Activated gamma-delta T cell treated with anti-CD3 and anti-CD28 coated beads, Interleukin-2, amount 50 U/mL, for 16 hours (primary cell): ENCODE results near the gene IRX5.

Source experiments
- DNase-seq: peaks from one replicate; pipeline ENCODE4 v3.0.0-alpha.2; 2020; ENCODE audit warnings: low read depth

IRX5 gene

DNA sequence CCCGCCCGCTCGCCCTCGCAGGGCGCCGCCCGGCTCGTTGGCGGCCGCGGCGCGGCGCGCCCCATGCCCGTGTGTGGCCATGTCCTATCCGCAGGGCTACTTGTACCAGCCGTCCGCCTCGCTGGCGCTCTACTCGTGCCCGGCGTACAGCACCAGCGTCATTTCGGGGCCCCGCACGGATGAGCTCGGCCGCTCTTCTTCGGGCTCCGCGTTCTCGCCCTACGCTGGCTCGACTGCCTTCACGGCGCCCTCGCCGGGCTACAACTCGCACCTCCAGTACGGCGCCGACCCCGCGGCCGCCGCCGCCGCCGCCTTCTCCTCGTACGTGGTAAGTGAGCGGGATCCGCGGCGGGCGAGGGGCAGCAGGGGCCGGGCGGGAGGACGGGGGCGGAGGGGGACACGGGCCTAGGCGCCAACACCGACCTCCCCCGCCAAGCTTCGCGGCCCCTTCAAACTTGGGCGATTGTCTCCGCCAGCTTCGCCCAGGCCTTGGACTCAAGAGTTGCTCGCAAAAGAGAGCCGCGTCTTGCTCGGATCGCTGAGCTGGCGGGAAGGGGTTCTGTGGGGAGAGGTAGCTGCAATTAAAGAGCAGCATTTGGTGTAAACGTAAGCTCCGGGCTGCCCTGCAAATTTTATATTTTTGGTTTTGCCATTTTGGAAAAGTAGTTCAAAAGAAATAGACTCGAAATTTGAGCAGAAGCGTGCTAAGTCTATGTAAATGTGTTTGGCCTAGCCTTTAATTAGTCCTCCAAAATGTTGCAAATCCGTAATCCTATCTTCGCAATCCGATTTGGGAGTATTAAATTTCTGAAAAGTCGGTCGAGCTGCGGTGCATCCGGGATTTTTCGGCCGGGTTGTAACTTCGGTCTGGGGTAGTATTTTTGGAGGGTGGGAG is 702 bp downstream of the IRX5 start:
- DNase-seq, result no peak

DNA sequence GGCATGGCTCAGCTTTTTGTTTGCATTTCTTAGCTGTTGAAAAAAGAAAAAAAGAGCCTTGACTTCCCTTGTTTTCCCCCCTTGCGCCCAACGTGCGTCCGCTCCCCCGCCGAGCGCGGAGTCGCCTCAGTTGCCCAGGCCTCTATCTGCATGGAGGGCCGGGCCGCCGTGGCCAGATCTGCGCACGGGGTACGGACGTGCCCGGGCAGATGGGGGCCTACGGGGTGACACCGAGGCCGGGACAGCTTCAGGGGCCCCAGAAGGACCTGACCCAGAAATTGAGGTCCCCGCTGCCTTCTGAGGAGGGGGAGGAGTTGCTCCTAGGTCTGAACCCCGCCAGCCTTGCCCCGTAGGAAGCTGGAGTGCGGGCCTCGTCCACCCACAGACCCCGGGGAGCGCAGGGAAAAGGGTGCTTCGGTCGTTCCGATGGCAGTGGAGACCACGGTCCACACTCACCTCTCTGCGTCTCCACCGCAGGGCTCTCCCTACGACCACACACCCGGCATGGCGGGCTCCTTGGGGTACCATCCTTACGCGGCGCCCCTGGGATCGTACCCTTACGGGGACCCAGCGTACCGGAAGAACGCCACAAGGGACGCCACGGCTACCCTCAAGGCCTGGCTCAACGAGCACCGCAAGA is 1.5 kb downstream of the IRX5 start:
- no peak for DNase-seq

DNA sequence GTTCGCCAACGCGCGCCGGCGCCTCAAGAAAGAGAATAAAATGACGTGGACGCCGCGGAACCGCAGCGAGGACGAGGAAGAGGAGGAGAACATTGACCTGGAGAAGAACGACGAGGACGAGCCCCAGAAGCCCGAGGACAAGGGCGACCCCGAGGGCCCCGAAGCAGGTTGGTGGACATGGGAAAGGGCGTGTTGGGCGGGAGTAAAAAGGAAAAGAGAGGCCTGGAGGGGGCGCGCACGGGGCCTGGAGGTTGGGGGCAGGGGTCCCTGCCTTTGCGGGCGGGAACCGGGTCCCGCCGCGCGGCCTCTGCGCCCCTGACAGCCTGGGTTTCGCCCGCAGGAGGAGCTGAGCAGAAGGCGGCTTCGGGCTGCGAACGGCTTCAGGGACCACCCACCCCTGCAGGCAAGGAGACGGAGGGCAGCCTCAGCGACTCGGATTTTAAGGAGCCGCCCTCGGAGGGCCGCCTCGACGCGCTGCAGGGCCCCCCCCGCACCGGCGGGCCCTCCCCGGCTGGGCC is 2.1 kb downstream of the IRX5 start:
- DNase-seq, result no peak

DNA sequence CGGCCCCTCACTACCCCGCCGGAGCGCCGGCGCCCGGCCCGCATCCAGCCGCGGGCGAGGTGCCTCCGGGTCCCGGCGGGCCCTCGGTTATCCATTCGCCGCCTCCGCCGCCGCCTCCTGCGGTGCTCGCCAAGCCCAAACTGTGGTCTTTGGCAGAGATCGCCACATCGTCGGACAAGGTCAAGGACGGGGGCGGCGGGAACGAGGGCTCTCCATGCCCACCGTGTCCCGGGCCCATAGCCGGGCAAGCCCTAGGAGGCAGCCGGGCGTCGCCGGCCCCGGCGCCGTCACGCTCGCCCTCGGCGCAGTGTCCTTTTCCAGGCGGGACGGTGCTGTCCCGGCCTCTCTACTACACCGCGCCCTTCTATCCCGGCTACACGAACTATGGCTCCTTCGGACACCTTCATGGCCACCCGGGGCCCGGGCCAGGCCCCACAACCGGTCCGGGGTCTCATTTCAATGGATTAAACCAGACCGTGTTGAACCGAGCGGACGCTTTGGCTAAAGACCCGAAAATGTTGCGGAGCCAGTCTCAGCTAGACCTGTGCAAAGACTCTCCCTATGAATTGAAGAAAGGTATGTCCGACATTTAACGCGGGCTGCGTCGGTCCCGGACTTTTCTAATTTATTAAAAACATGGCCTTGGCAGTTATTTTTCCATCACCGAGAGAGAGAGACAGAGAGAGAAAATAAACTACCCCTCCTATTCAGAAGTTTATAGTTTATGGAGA is 2.8 kb downstream of the IRX5 start:
- DNase-seq, result no peak

DNA sequence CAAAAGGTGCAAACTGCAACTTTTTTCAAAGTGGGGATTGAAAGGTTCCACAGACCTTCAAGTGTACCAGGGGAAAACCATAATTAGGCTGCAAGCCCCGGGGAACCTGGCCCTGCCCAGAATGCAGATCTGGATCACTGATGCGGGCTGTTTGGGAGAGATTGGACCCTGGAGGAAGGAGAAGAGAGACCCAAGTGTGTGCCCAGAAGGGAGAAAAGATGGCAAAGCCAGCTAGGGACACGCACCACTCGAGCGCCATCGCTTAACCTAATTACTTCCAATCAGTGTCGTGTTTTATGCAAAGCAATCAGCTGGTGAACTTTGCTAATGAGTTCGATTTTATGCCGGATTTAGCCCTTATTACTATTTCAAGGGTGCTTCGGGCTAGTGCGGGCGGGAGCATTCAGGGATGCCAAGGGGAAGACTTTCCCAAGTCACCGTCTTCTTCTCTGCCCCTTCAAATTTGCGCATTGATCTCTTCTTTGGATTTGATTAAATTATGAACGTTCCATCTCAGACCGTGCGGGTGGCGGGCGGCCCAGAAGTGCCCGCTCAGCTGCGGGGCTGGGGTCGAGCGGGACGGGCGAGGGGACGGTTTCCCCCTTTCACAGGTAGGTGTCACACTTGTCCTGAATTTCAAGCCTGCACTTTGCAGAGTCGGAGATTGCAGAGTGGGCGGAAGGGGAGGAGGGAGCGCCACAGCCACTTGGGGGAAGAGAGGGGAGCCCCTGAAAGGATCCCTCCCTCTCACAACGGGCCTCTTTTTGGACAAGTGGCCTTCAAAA is 4.0 kb downstream of the IRX5 start:
- DNase-seq, result no peak

DNA sequence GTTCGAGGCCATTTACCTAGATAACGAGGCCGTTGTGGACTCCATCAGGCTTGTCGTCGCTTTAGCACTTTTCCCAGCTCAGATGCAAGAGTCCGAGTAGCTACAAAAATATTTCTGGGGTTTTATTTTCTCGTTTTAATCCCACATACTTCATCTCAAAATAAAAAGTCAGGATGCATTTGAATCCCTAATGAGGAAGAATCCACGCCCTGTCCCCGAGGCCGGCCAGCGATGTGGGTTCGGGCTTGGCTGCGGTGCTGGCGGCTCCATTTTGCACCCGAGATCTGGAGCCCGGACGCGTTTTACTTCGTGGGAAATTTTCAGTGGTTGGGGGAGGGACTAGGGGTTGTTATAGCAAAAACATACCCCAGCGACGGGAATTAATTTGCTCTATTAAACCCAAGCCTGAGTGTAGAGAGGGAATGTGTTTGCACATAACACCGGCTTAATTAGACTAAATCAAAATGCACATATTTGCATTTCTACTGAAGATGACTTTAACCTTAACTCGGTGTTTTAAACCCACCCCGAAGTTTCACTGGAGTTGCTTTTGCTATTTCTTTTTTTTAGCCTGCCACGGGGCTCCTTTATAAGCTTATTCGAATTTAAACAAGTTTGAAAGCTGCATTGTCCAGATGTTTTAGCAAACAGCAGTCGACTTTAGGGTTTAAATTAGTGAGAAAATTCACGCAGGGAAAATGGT is 4.8 kb downstream of the IRX5 start:
- no peak for DNase-seq

DNA sequence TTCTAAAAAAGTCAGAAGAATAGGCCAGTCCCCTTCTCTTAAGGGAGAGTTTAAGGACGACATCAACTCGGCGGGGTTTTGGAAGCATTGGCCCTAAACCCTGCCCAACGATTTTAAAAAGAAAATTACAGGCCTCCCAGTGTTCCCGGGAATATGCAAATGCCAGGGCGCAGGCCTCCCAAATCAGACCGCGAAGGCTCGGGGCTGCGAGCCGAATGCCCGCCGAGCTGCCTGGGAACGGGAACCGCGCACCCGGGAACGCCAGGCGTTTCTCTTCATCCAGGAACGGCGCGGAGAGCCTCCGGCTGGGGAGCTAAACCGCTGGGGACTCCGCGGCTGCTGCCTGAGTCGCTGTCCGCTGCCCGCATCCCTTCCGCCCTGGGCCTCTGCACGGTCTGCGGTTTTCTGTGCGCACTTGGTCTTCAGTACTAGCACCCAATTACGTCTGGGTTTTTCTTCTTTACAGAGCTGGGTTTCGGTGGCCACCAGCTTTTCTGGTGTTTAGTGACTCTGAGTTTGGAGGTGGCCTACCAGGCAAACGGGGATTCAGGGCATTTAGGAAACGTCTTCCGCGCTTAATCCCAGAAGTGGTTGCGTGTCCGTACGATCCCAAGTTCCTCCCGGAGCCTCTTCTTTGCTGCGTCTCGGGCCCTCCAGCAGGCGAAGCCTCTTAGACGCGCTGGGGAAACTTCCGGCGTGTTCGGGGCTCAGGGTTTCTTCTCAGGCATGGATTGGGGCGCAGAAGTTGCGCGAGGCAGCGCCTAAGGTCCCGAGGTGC is 5.7 kb downstream of the IRX5 start:
- DNase-seq, result no peak

DNA sequence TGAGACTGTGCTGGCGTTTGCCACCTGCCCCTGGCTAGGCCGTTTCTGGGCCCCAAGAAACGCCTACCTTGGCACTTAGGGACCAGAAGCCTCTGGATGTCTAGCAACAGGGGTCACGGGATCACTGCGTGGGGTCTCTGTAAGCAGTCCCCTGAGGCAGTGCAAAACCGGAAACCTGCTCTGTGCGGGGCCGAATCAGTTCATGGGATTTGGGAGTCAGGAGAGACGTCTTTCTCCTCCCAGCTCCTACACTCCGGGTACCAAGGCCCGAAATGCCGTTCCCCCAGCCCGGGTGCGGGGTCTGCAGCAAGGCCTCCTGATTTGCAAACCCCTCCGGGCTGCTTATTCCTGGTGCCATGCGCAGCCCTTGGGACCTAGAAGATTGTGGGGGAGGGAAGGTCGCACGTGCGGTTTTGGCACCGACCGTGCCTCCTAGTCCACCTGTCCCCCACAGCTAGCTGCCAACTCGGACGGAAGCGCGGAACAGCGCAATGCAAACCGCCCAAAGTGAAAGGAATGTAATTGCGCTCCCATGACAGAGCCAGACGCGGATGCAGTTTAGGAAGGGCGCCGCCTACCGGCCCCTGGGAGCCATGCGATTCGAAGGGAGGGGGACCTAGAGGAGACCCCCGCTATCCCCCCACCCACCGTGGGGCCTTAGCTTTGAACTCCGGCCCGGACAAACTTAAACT is 6.5 kb downstream of the IRX5 start:
- no peak for DNase-seq

DNA sequence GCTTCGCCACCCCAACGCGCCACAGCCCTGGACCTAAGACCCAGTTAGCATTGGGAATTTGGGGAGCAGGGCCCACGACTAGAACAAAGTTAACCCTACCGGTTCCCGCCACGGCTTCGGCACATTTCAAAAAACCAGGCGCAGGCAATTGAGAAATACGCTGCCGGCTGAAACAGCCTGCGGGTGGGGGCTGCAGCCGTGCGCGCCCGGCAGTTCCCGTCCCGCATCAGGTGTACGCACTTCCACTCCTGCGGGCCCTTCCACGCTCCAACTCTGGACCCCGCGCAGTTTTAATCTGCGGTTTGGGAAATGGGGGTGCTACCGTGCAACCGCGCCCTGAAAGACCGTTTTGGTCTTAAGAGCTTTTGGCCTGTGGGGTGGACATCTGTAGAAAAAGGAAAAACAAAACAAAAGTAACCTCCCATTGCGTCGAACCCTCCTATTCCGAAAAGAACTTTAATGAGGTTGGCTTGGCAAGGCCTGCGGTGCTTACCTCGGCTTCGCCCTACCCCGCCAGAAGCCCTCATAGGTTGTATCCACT is 7.1 kb downstream of the IRX5 start:
- DNase-seq, result no peak

DNA sequence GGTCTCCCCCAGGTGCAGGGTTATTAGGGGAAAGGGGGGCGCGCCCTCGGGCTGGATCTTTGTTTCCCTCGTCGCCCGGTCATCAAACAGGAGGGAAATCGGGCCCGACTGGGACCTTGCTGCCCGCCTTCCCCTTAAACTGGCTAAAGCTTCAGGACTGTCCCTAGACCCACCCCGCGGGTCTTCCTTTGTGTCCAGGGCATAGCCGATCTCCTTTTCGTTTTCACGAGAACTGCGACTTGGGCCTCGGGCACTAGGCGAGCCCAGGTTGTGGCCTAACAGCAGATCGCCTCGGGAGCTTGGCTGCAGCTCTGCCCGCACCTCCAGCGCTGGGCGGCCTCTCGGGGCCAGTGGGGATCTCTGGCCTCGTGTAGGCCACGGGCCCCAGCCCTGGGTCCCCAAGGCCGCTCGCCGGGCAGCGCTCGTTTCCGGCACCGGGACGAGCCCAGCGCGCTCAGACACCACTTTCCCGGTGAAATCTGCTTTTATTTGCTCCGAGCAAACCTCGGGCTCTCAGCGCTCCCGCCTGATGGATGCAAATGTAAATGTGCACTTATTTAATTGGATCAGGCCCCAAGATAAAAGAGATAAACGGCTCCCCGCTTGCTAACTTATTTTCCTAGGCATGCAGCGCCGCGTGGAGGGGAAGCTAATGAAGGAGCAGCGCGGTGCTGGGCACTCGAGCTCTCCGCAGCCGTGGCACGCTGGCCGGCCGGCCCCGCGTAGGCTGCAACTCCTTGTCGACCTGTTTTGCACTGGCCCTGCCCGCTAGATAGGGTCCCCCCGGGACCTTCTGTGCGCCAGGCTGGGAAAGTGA is 7.8 kb downstream of the IRX5 start:
- DNase-seq, result no peak

DNA sequence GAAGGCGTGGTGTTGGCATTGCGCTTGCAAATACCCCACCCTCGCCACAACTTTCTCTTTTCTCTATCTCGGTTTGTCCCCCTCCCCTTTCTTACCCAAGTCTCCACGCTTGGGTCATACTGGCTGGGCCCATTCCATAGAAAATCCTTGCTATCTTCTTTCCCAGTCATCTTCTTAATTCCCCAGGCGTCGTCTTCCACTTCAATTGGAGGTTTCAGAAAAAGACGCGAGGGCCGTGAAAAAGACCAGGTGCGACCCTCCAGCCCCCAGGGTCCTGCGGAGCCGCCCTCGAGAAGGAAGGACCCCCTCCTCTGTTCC is 8.3 kb downstream of the IRX5 start:
- DNase-seq, result no peak

DNA sequence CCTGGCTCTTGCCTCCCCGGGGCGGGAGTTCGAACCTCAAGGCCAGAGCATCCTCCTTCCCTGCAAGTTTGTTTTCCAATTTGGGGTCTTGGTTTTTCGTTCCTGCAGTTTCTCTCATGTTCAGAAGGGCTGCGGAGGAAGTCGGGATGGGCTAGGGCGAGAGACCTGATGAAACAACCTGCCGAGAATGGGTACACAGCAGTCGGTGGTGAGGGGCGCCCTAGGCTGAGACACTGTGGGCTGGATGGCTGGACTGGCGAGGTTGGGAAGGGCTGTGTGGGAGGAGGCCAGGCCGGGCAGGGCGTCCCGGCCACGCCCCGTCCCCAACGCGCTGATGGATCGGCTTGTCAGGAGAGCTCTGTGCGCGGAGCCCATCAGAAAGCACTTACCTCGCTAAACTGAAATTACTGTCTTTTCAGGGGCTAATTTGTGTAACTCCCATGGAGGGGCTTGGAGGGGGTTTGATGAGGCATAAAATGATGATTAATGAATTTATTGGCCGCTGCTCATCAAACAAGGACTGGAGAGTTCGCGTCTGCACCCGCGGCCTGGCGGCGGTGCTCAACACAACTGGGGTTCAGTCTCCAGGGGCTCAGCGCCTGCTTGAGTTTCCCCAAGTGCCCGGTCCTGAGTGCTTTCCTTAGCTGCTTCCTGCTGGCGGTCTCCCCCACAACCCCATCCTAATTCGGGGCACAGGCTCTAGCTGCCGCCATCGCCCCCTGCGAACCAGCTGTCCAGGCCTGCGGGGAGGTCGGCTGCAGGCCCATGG is 9.0 kb downstream of the IRX5 start:
- DNase-seq, result no peak

DNA sequence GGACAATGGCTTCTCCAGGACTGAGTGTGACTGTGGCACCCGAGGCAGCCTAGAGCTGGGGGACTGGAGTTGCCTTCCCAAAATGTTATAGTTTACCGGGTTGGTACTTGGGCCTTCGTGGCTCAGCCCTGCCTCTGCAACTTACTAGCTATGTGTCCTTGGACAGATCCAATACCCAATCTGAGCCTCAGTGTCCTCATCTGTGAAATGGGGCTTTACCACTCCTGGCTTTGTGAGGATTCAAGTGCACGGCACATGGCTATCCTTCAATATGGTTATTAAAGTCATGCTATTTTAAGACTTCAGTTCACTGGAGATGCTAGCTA is 9.6 kb downstream of the IRX5 start:
- no peak for DNase-seq

DNA sequence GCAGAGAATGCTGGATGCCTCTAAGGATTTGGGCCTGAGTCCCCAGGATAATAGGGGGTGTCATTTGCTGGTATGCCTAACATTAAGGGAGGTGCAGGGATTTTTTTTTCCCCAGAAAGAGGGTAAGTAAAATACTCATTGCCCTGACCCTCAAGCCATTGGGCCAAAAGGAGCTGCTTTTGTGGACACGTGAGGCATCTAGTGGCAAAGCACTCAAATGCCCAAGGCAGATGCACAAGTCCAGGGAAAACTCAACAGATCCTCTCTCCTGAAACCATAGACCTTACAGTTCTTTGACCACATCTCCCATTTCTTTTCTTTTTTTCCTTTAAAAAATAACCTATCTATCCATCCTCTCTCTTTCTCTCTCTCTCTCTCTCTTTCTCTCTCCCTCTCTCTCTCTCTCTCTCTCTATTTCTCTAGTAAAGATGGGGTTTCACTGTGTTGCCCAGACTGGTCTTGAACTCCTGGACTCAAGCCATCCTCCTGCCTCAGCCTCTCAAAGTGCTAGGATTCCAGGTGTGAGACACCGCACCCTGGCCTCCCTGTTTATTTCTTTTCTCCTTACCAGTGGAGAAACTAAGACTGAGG is 11.8 kb downstream of the IRX5 start:
- no peak for DNase-seq

DNA sequence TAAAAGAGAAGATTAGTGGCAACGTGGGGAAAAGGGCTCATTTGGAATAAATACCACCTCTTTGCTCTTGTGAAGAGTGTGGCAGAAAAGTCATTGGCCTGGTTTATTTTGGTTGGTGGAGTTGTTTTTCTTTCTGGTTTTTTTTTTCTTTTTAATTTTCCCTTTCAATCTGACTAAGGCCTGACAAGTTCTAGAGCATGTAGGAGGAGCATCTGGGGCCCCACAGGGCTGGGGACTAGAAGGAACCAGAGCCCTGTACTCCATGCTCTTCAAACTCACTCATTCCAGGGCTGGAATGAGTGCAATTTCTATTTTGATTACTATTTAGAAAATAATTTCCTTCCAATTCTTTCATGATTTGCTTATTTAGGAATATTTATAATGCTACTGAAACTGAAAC is 13.3 kb downstream of the IRX5 start:
- DNase-seq, result no peak

DNA sequence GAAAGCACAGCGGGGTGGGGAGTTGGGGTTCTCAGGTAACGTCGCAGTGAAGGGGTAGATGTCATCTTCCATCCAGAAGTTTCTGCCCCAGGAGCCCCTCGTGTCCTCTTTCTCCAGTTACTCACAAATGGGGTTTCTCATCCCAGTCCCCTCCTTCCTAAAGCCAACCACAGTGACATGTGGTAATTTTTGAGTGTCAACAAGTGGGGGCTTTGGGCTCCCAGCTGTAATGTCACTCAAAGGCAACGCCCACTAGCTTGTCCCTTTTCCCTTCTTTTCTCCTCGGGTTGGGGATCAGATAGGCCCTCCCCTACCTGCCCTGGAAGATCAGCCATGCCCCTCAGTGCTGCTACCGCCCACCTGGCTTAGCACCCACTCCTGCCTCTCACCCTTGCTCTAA is 14.4 kb downstream of the IRX5 start:
- DNase-seq, result no peak

DNA sequence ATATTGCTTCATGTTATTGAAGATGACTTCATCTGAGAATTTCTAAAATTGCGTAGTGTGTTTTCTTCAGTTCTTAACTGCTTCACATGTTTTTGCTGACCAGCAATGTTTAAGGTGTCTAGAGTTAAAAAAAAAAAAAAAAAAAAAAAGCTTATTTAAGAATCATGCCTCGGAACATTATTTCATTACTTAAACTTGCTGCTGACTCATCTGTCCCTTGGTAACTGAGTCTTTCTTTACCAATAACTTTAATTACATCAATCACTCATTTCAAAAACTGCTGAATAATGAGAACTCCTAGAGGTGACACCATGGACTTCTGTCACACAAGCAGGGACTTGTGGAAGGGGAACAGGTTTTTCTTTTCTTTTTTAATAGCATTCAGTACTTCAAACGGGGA is 16.2 kb downstream of the IRX5 start:
- no peak for DNase-seq

DNA sequence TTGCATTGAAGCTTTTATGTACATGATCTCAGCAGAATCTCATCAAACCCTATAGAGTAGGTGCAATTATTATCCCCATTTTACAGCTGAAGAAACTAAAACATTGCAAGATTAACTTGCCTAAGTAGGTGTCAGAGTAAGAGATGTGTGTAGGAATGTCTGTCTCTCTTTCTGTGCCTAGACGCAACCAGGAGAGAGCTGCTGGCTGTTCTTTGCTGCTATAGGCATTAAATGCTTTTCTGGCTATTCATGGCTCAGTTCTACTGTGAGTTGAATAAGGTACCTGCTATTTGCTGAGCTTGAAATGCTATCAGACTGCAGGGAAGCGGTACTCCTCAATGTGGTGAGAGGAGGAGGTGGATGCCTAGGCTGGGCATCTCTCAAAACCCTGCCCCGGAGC is 17.0 kb downstream of the IRX5 start:
- DNase-seq, result no peak
